Thoracic aorta (tissue), 2 donors: ENCODE results near the gene CIAO2A. TPM values are rescaled to one million over a fixed set of nuclear protein-coding genes. Genes with fewer than 3 reads are reported as not detected.
"Not testable (repeated sequence)": the region's sequence is repeated elsewhere in the genome, so short reads cannot be mapped to it uniquely, and the experiment has no call there.

Source experiments
- ATAC-seq: fragments of 150-250 bp; one replicate; pipeline ENCODE4 v1.8.0; 2017; ENCODE audit warnings: low read depth; ENCODE audit not compliant: insufficient number of reproducible peaks, low FRiP score
- DNase-seq: peaks from one replicate; pipeline ENCODE4 v3.0.0-alpha.2; 2020; ENCODE audit warnings: low spot score
- H3K27ac ChIP-seq, 2 donors: fragments of 200-600 bp; sonication (generic); 1 replicate in 1 of 2; 2 replicates in 1 of 2; pipeline ENCODE4 v1.5.1; 2016; ENCODE audit warnings: mild to moderate bottlenecking in 2 of 2, moderate library complexity in 2 of 2
- H3K27me3 ChIP-seq: fragments of 200-600 bp; sonication (generic); replicated peaks from 2 replicates; pipeline ENCODE4 v1.6.0; 2016; ENCODE audit warnings: mild to moderate bottlenecking; ENCODE audit not compliant: insufficient read depth
- H3K36me3 ChIP-seq: fragments of 200-600 bp; sonication (generic); one replicate; pipeline ENCODE4 v1.5.1; 2016
- H3K4me1 ChIP-seq, 2 donors: fragments of 200-600 bp; sonication (generic); 1 replicate in 1 of 2; 2 replicates in 1 of 2; pipeline versions ENCODE4 v1.5.1 to v1.6.0; 2016; ENCODE audit warnings: low read depth in 2 of 2, mild to moderate bottlenecking in 1 of 2; ENCODE audit not compliant: control insufficient read depth in 1 of 2
- H3K4me3 ChIP-seq: fragments of 200-600 bp; sonication (generic); 2 replicates; pipeline ENCODE4 v1.5.1; 2016; ENCODE audit warnings: mild to moderate bottlenecking
- H3K9me3 ChIP-seq: fragments of 200-600 bp; sonication (generic); 2 replicates; pipeline ENCODE4 v1.5.1; 2016
- total RNA-seq, 2 donors: library from RNA; depleted of rRNA; stranded (reverse); fragments of >200 nt; gene quantifications; one replicate each; pipeline versions ENCODE4 v1.1.0 to v1.2.3, GENCODE V29; 2016
- TF ChIP-seq, protein P1 (sequence below): fragments of 200-600 bp; sonication (generic); IDR thresholded peaks from one replicate; pipeline ENCODE4 v1.5.1; 2019; ENCODE audit warnings: antibody characterized with exemption

The CIAO2A gene
- total RNA-seq, 2 donors from 2014 or later = 16.9 to 24.4 TPM

DNA sequence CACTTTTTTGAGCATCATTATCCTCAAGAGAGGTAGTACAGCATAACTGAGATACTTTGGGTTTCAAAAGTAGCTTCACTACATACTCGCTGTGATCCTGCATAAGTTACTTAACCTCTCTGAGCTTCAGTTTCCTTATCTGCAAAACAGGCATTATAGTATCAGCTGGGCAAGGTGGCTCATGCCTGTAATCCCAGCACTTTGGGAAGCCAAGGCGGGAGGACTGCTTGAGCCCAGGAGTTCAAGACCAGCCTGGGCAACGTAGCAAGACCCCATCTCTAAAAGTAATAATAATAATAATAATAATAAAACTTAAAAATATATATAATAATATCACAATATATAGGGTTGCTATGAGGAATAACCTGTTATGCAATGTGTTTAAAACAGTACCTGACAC is 10.9 kb downstream of the CIAO2A start:
- no peak overlapping the region for H3K27ac ChIP-seq
- DNase-seq (no peak), ATAC-seq (no peak)
- H3K36me3 ChIP-seq = peaks cover 2% of the 10 kb centered on the region
- no peaks in the 10 kb centered on the region for H3K4me1 ChIP-seq
- H3K4me3 ChIP-seq = no peak overlapping the region
- TF ChIP-seq, protein P1, sequence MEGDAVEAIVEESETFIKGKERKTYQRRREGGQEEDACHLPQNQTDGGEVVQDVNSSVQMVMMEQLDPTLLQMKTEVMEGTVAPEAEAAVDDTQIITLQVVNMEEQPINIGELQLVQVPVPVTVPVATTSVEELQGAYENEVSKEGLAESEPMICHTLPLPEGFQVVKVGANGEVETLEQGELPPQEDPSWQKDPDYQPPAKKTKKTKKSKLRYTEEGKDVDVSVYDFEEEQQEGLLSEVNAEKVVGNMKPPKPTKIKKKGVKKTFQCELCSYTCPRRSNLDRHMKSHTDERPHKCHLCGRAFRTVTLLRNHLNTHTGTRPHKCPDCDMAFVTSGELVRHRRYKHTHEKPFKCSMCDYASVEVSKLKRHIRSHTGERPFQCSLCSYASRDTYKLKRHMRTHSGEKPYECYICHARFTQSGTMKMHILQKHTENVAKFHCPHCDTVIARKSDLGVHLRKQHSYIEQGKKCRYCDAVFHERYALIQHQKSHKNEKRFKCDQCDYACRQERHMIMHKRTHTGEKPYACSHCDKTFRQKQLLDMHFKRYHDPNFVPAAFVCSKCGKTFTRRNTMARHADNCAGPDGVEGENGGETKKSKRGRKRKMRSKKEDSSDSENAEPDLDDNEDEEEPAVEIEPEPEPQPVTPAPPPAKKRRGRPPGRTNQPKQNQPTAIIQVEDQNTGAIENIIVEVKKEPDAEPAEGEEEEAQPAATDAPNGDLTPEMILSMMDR = no peak
- no peaks in the 10 kb centered on the region for H3K9me3 ChIP-seq
- H3K27me3 ChIP-seq = no peaks in the 10 kb centered on the region

DNA sequence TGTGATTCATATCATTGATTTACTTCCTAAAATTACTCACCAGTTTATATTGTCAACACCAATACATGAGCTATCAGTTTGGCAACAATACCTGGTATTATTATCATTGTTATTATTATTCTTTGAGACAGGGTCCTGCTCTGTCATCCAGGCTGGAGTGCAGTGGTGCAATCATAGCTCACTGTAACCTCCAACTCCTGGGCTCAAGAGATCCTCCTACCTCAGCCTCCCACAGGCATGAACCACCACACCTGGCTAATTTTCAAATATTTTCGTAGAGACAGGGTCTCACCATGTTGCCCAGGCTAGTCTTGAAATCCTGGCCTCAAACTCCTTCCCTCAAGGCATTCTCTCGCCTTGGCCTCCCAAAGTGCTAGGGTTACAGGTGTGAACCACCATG is 20.1 kb downstream of the CIAO2A start:
- not testable (repeated sequence) for H3K9me3 ChIP-seq, H3K27ac ChIP-seq, H3K36me3 ChIP-seq, H3K4me3 ChIP-seq, DNase-seq, H3K27me3 ChIP-seq, ATAC-seq
- peaks cover 5 to 11% of the 10 kb centered on the region in 2 donors for H3K4me1 ChIP-seq

DNA sequence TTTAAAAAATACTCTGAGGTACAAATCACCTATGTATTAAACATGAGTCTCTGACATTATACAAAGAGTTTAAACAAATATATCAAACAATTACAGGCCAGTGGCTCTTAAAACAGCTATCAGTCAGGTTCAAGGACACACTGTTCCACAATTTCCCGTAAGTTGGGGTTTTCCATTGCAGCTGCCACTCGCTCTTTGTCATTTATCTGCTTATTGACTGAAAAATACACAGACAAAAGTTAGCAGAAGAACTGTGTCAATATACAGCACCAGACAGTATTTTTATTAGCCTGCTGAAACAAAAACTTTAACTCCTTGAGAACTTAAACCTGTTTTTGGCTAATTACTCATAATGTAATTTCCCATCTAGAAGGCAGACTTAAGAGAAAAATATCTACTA is 20.8 kb downstream of the CIAO2A start:
- ATAC-seq = no peak
- Histone ChIP-seq H3K4me3 (no peak overlapping the region), H3K27ac (no peak overlapping the region), H3K36me3 (peaks cover 7% of the 10 kb centered on the region), H3K4me1 (peaks cover 5 to 12% of the 10 kb centered on the region in 2 donors), H3K27me3 (no peaks in the 10 kb centered on the region), H3K9me3 (no peaks in the 10 kb centered on the region)
- DNase-seq = no peak
- TF ChIP-seq, protein P1 = no peak

DNA sequence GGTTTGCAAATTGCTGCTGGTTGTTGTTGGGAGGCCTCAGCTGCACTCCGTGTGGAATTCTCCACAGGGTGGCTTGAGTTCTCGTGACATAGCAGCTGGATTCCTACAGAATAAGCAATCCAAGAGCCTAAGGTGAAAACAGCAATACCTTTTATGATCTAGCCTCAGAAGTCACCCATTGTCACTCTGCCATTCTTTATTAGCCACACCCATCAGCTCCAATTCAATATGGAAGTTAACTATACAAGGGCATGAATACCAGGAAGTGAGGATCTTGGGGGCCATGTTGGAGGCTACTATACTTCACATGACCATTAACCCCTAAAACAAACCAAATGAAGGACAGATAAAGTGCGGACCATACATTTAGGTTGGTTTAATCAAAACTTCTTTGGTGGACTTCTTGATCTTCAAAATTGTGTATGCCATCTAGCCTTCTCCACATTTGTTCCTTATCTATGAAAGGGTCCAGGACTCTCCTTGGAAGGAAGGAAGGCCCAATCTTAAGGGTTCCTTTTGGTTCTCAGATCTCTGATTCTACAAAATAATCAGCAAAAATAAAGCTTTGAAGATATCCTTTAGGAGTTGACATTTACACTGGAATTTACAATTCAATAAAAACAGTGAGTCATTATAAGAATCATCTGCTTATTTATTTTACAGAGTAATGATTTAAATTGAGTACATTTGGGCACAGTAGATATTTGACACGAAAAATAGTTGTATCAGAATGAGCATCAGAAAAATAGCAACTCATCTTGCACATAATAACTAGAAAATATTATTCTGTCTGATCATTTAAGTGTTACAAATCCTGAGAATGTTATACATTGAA is 21.5 kb downstream of the CIAO2A start:
- peak overlapping the region in 1 of 2 donors; percentile 66 for H3K27ac ChIP-seq
- ATAC-seq (no peak), DNase-seq (no peak)
- H3K36me3 ChIP-seq = peaks cover 7% of the 10 kb centered on the region
- no peak overlapping the region for H3K4me3 ChIP-seq
- no peaks in the 10 kb centered on the region for H3K9me3 ChIP-seq
- TF ChIP-seq, protein P1 = no peak
- H3K4me1 ChIP-seq = peaks cover 5 to 17% of the 10 kb centered on the region in 2 donors
- H3K27me3 ChIP-seq = no peaks in the 10 kb centered on the region

DNA sequence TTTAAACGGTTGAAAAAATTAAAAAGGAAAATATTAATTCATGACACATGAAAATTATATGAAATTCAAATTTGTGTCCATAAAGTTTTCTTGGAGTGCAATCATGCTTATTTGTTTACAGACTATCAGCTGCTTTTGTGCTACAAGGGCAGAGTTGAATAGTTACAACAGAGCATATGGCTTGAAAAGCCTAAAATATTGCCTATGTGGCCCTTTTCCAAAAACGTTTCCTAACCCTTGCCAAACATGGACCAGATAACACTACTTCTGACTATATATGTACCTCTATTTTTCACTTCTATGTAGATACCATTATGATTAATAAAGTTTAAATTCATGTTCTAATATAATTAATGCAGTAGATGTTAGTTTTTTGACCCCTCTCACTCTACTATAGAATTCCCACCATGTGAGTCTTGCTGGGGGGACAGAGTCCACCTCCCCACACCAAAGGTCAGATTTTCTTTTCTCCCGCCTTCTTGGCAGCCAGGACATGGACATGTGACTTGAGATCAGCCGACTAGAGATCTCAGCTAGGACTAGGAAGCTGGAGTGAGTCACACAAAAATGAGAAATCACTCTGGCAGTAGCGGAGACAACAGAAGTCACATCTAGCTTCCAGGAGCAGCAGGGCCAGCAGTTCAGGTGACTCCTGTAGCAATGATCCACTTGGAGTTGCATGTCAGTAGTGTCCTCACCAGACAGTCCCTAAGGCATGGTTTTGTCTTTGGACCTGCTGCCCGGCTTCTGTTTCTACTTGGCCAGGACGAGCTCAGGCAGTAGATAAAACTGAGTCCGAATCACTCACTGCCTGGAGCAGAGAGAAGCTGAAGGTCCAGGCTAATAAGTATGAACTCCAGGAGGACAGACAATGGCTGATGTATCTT is 22.4 kb downstream of the CIAO2A start:
- H3K4me1 ChIP-seq = peaks cover 5 to 17% of the 10 kb centered on the region in 2 donors
- DNase-seq (peak; percentile 13), ATAC-seq (no peak)
- H3K36me3 ChIP-seq = peaks cover 7% of the 10 kb centered on the region
- H3K4me3 ChIP-seq = no peak overlapping the region
- no peaks in the 10 kb centered on the region for H3K9me3 ChIP-seq
- peak overlapping the region in 1 of 2 donors; percentile 66 for H3K27ac ChIP-seq
- H3K27me3 ChIP-seq = no peaks in the 10 kb centered on the region
- TF ChIP-seq, protein P1 = no peak
